ENCODE results near the gene MET. TPM values are rescaled to one million over a fixed set of nuclear protein-coding genes. Genes with fewer than 3 reads are reported as not detected.

Gene MET
- total RNA-seq, 1 donor, result 24.1 TPM

DNA sequence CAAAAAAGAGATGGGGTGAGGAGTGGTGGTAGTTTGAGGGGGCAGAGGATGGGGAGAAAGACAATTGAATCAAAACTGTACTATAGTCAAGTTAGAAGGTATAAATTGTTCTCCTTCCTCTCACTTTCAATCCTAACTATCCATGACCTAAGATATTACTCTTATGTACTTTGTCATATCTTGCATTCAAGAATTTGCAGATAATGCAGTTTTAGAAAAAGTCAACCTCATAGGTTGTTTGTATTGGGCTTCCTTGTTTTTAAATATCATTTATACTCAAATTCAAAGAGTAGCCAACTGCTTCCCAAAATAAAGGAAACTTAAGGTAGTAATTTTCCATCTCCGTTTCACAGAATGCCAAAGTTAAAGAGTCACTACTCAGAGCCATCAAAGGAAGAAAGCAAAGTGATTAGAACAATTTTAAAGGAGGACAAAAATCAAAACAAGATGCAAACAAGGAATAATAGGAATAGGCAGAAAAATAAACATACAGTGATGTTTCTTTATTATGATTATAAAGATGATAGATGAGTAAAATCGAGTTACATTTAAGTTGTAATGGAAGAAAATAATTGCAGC, 32.7 kb downstream of the MET start:
- no peak for DNase-seq (ENCODE audit: low read depth)
- no peak overlapping the region for H3K4me3 ChIP-seq (ENCODE audit: low read depth, low read length)
- TF ChIP-seq, protein P1, sequence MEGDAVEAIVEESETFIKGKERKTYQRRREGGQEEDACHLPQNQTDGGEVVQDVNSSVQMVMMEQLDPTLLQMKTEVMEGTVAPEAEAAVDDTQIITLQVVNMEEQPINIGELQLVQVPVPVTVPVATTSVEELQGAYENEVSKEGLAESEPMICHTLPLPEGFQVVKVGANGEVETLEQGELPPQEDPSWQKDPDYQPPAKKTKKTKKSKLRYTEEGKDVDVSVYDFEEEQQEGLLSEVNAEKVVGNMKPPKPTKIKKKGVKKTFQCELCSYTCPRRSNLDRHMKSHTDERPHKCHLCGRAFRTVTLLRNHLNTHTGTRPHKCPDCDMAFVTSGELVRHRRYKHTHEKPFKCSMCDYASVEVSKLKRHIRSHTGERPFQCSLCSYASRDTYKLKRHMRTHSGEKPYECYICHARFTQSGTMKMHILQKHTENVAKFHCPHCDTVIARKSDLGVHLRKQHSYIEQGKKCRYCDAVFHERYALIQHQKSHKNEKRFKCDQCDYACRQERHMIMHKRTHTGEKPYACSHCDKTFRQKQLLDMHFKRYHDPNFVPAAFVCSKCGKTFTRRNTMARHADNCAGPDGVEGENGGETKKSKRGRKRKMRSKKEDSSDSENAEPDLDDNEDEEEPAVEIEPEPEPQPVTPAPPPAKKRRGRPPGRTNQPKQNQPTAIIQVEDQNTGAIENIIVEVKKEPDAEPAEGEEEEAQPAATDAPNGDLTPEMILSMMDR (IDR thresholded peaks at IDR 0.05; ENCODE audit: insufficient read depth, low read length), result no peak

- no peak for DNase-seq (ENCODE audit: low read depth)
- TF ChIP-seq, protein P1 (IDR thresholded peaks at IDR 0.05; ENCODE audit: insufficient read depth, low read length), result no peak
- H3K4me3 ChIP-seq (ENCODE audit: low read depth, low read length), result no peak overlapping the region
Observed at GRCh38 chr7:116705419-116705818, 33.4 kb downstream of the MET start.

DNA sequence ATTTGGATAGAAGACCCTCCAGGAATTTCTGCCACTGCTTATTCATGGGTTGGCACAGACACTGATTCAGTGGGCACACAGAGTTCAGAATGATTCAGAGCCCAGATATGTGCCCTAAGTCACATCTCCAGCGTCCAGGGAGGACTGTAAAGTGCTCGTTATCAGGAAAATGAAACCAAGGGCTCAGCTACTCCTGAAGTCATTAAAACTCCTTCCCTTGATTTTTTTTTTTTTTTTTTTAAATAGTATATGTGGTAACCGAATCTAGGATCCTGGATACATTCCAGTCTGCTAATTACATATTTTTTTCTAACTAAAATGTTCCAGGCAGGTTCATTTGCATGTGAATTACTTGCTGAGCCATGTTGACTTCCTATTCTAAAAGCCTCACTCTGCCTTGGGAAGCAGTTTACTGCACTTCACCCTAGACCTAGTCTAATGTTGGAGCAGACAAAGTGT, 34.7 kb downstream of the MET start:
- DNase-seq (ENCODE audit: low read depth), result peak; percentile 55
- TF ChIP-seq, protein P1 (IDR thresholded peaks at IDR 0.05; ENCODE audit: insufficient read depth, low read length), result no peak
- H3K4me3 ChIP-seq (ENCODE audit: low read depth, low read length), result peak overlapping the region; percentile 28

DNA sequence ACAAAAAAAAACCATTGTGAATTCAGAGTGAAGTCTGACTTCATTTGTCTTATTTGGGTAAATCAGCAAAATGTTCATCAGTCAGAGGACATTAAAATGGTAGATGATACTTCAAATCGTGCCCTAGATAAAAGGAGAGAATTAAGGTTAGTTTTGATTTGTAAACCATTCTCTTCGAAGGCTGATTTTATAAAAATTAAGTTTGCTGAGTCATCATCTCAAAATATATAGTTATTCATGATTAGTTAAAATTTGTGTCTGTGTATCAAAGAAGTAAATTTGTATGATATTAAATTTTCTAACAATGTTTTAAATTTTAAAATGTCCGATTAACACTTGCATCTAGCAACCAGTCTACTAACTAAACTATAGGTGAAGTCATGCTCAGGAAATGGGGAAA, 35.3 kb downstream of the MET start:
- H3K4me3 ChIP-seq (ENCODE audit: low read depth, low read length), result no peak overlapping the region

DNA sequence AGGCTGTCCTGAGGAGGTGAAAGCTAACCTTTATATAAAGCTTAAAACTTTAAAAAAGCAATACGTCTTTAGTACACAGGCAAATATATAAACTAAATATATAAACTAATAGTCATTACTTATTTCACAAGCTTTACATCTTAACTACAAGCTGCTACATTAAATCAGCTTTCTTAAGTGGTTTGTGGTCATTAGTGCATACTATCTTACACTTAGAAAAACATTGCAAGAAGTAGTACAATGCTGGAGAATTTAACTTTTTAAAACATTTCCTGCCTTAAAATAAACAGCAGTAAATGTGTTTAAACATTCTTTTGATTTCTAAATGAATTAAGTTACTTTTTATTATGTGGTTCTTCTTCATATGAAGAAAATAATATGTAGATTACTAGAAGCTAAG, 36.3 kb downstream of the MET start:
- no peak overlapping the region for H3K4me3 ChIP-seq (ENCODE audit: low read depth, low read length)
- DNase-seq (ENCODE audit: low read depth), result no peak
- TF ChIP-seq, protein P1 (IDR thresholded peaks at IDR 0.05; ENCODE audit: insufficient read depth, low read length), result no peak

More for the DNA sequence above, 35.3 kb downstream of the MET start:
- DNase-seq (ENCODE audit: low read depth), result no peak
- TF ChIP-seq, protein P1 (IDR thresholded peaks at IDR 0.05; ENCODE audit: insufficient read depth, low read length), result no peak

GRCh38 chr7:116708861-116709260, 36.9 kb downstream of the MET start:
- TF ChIP-seq, protein P1 (IDR thresholded peaks at IDR 0.05; ENCODE audit: insufficient read depth, low read length), result no peak
- no peak for DNase-seq (ENCODE audit: low read depth)
- H3K4me3 ChIP-seq (ENCODE audit: low read depth, low read length), result no peak overlapping the region

GRCh38 chr7:116709336-116709735, 37.3 kb downstream of the MET start:
- no peak for DNase-seq (ENCODE audit: low read depth)
- H3K4me3 ChIP-seq (ENCODE audit: low read depth, low read length), result no peak overlapping the region
- TF ChIP-seq, protein P1 (IDR thresholded peaks at IDR 0.05; ENCODE audit: insufficient read depth, low read length), result no peak
